Large intestine (tissue), 3 donors: ENCODE measurements around the gene FAM13C. TPM values are rescaled to one million over a fixed set of nuclear protein-coding genes. Genes with fewer than 3 reads are reported as not detected.

ENCODE experiments used
- DNase-seq, 2 donors: peaks; one replicate each; pipeline versions ENCODE4 v3.0.0 to v3.0.0-alpha.2; 2013
- H3K27ac ChIP-seq: one replicate; pipeline ENCODE4 v1.5.1; 2013; ENCODE audit warnings: low read length
- H3K27me3 ChIP-seq: 2 replicates; pipeline ENCODE4 v1.6.1; 2013; ENCODE audit warnings: low read length; ENCODE audit not compliant: control insufficient read depth, insufficient read depth
- H3K36me3 ChIP-seq: 2 replicates; pipeline ENCODE4 v1.6.1; 2013; ENCODE audit warnings: low read length; ENCODE audit not compliant: control insufficient read depth, insufficient read depth
- H3K4me1 ChIP-seq: one replicate; pipeline ENCODE4 v1.6.1; 2013; ENCODE audit warnings: low read length; ENCODE audit not compliant: control insufficient read depth, insufficient read depth
- H3K4me3 ChIP-seq: one replicate; pipeline ENCODE4 v1.5.1; 2013; ENCODE audit warnings: low read length
- H3K9me3 ChIP-seq: one replicate; pipeline ENCODE4 v1.6.1; 2013; ENCODE audit warnings: mild to moderate bottlenecking, low read depth, low read length, moderate library complexity; ENCODE audit not compliant: control insufficient read depth
- WGBS: methylation state at CpG from one replicate; pipeline ENCODE4 v1.1.5; 2013; ENCODE audit warnings: low lambda C conversion rate; ENCODE audit not compliant: insufficient coverage; 5-methylcytosine and 5-hydroxymethylcytosine counted together
- polyA plus RNA-seq: library from polyadenylated mRNA; unstranded; fragments of 120-200 nt; gene quantifications from one replicate; pipeline ENCODE4 v1.2.1, GENCODE V29; 2013

The FAM13C gene
- polyA plus RNA-seq, 1 donor, result 5.7 TPM

DNA sequence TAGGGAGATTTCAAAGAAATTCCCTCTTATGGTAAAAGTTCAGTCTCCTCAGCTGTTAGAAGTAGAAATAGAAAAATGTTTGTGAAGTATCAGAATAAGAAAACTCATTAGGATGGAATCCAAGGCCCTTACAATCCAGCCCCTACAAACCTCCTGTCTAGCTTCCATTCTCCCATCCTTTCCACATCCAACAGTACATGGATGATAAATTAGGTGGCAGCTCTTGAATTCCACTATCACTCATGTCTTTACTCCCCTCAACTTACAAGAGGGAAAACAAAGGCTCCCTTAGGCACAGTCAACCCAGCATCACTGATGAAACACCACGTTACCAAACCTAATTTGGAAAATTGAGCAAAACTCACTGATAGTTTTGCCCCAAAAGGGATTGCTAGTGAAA is 23.0 kb downstream of the FAM13C start:
- Histone ChIP-seq H3K27me3 (no peaks in the 10 kb centered on the region), H3K4me1 (no peaks in the 10 kb centered on the region), H3K36me3 (no peaks in the 10 kb centered on the region), H3K4me3 (no peak overlapping the region), H3K27ac (no peak overlapping the region), H3K9me3 (no peaks in the 10 kb centered on the region)
- DNase-seq, result no peak
- no CpG with 5 or more reads among the region's 1 CpG for WGBS

GRCh38 chr10:59337201-59337652 is 25.1 kb downstream of the FAM13C start:
- no peaks in the 10 kb centered on the region for H3K4me1 ChIP-seq
- no peak overlapping the region for H3K4me3 ChIP-seq
- no peak overlapping the region for H3K27ac ChIP-seq
- DNase-seq, result peak in 1 of 2 donors; percentile 19
- no peaks in the 10 kb centered on the region for H3K36me3 ChIP-seq
- H3K9me3 ChIP-seq, result no peaks in the 10 kb centered on the region
- H3K27me3 ChIP-seq, result no peaks in the 10 kb centered on the region

DNA sequence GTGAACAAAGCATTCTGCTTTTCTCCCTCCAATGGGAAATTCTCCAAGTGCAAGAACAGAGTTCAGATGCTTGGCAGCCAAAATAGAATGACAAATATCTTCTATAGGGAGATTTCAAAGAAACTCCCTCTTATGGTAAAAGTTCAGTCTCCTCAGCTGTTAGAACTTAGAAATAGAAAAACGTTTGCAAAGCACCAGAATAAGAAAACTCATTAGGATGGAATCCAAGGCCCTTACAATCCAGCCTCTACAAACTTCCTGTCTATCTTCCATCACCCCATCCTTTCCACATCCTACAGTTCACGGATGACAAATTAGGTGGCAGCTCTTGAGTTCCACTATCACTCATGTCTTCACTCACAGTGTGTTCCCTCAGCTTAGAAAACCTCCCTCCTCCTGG is 25.7 kb downstream of the FAM13C start:
- no peaks in the 10 kb centered on the region for H3K4me1 ChIP-seq
- no peak overlapping the region for H3K27ac ChIP-seq
- no CpG with 5 or more reads among the region's 2 CpGs for WGBS

DNA sequence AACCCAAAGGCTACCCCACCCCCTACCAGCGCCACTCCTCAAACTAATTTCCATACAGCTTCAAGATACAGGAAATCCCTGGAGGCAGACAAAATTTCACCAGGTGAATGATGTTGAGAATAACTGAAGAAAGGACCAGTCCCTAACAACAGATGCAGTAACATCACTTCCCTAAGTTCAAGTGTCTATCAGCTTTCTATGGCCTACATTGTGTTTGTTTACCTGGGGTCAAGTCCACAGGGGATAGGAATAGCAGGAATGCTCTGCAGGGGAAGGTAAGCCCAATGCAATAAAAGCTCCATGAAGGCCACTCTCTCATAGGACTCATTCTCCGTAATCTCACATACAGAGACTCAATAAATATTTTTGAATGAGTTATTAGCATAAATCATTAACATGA is 26.9 kb downstream of the FAM13C start:
- WGBS, result no CpG with 5 or more reads among the region's 2 CpGs
- no peak overlapping the region for H3K27ac ChIP-seq

More for the DNA sequence above, 25.7 kb downstream of the FAM13C start:
- no peaks in the 10 kb centered on the region for H3K9me3 ChIP-seq
- no peaks in the 10 kb centered on the region for H3K27me3 ChIP-seq
- DNase-seq, result peak; percentile 20 to 26
- no peak overlapping the region for H3K4me3 ChIP-seq
- H3K36me3 ChIP-seq, result no peaks in the 10 kb centered on the region

DNA sequence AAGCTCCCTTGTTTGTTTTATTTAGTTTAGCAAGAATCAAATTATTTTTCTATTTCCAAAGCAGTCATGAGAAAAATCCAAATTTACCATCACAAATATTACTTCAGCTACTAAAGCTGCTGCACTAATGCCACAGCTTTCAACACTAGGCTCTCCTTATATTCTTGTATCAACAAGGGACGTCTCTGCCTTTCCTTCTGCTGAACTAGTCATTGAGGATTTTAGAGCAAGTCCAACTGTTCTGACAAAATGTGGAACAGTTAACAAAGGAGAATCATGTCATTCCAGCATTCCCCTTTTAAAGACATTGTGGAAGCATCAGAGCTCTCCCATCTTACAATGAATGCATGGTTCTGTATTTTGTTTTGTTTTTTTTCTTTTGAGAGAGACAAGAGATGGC is 28.6 kb downstream of the FAM13C start:
- H3K4me3 ChIP-seq, result no peak overlapping the region
- no peak overlapping the region for H3K27ac ChIP-seq
- H3K9me3 ChIP-seq, result no peaks in the 10 kb centered on the region
- no peaks in the 10 kb centered on the region for H3K4me1 ChIP-seq
- WGBS, result no CpG with 5 or more reads among the region's 1 CpG
- no peak for DNase-seq
- H3K27me3 ChIP-seq, result no peaks in the 10 kb centered on the region
- no peaks in the 10 kb centered on the region for H3K36me3 ChIP-seq

More for the DNA sequence above, 26.9 kb downstream of the FAM13C start:
- Histone ChIP-seq H3K27me3 (no peaks in the 10 kb centered on the region), H3K9me3 (no peaks in the 10 kb centered on the region), H3K4me1 (no peaks in the 10 kb centered on the region), H3K36me3 (no peaks in the 10 kb centered on the region), H3K4me3 (no peak overlapping the region)
- no peak for DNase-seq

GRCh38 chr10:59332581-59332980 is 29.8 kb downstream of the FAM13C start:
- Histone ChIP-seq H3K27me3 (no peaks in the 10 kb centered on the region), H3K36me3 (no peaks in the 10 kb centered on the region), H3K4me1 (no peaks in the 10 kb centered on the region), H3K4me3 (no peak overlapping the region), H3K9me3 (no peaks in the 10 kb centered on the region), H3K27ac (no peak overlapping the region)
- no peak for DNase-seq

DNA sequence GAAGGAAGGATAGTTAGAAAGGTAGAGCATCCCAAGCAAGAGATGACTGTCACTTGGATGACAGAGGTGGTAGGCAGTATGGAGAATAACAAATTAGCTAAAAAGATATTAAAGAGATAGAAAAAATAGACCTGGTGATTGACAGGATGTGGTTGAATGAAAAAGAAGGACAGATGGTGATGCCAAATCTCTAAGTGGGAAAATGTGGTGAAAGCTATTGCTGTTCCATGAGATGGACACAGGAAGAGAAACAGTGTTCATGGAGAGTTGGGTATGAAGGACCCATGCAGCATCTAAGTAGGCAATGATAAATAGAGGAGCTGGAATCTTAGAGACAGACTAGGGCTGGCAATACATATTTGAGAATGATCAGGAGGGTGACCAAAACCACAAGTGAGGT is 30.7 kb downstream of the FAM13C start:
- H3K27ac ChIP-seq, result no peak overlapping the region
- no peaks in the 10 kb centered on the region for H3K36me3 ChIP-seq
- no peaks in the 10 kb centered on the region for H3K4me1 ChIP-seq
- H3K27me3 ChIP-seq, result no peaks in the 10 kb centered on the region
- no peak for DNase-seq
- no peaks in the 10 kb centered on the region for H3K9me3 ChIP-seq
- H3K4me3 ChIP-seq, result no peak overlapping the region

- Histone ChIP-seq H3K4me3 (no peak overlapping the region), H3K27ac (no peak overlapping the region), H3K36me3 (no peaks in the 10 kb centered on the region), H3K27me3 (no peaks in the 10 kb centered on the region), H3K9me3 (no peaks in the 10 kb centered on the region), H3K4me1 (peaks cover 6% of the 10 kb centered on the region)
- no peak for DNase-seq
These were observed 37.2 kb downstream of the FAM13C start for GRCh38 chr10:59325116-59325515.

GRCh38 chr10:59324597-59324996 is 37.8 kb downstream of the FAM13C start:
- H3K27me3 ChIP-seq, result no peaks in the 10 kb centered on the region
- H3K36me3 ChIP-seq, result no peaks in the 10 kb centered on the region
- no peak for DNase-seq
- no peaks in the 10 kb centered on the region for H3K9me3 ChIP-seq
- peaks cover 6% of the 10 kb centered on the region for H3K4me1 ChIP-seq
- H3K4me3 ChIP-seq, result no peak overlapping the region
- no peak overlapping the region for H3K27ac ChIP-seq

DNA sequence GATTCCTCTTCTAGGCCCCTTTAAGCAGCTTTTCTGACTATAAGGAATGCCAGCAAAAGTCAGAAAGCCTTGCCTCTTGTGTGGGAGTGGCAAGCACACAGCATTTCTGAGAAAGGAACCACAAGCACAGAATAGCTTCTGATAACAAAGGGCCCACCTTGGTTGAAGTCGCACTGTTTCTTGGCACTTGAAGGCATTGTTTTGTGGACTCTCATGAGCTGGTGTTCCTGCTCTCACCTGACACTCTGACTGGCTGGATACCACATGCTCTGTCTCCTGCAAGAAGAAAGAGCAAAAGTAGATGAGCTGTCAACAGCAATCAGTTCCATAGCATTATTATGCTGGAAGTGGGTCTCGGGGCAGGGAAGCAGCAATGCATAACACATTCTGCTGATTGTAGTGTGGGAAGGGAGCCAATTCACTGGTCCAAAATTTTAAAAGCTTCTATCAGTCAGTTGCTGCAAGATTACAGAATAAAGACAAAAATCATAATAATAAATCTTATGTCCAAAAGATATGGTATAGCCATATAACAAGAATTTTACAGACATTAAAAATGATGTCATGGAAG is 38.4 kb downstream of the FAM13C start:
- Histone ChIP-seq H3K9me3 (no peaks in the 10 kb centered on the region), H3K27ac (no peak overlapping the region), H3K36me3 (no peaks in the 10 kb centered on the region), H3K27me3 (no peaks in the 10 kb centered on the region), H3K4me3 (no peak overlapping the region), H3K4me1 (peaks cover 6% of the 10 kb centered on the region)
- no CpG with 5 or more reads among the region's 2 CpGs for whole genome bisulfite sequencing
- no peak for DNase-seq

DNA sequence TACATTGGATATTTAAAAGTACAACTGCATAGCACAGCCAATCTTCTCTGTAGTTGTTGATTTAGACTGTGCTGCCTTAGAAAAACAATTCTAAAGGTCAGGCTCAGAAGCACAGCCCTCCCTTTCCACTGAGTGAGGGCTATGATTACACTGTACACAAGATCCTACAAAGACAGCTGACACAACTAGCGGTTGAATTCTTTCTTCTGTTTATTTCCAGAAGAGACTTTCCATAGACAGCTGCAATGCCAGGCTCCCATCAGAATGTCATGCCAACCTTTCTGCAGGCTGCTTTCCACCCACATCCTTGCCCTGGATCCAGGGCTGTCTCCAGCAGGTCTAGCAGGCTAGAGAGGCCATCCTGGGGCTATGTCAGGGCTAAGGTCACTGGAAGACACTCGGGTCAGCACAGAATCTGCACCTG is 39.3 kb downstream of the FAM13C start:
- no peak overlapping the region for H3K27ac ChIP-seq
- H3K27me3 ChIP-seq, result no peaks in the 10 kb centered on the region
- H3K36me3 ChIP-seq, result no peaks in the 10 kb centered on the region
- DNase-seq, result peak in 1 of 2 donors; percentile 29
- peaks cover 6% of the 10 kb centered on the region for H3K4me1 ChIP-seq
- H3K4me3 ChIP-seq, result no peak overlapping the region
- H3K9me3 ChIP-seq, result no peaks in the 10 kb centered on the region
- WGBS, result no CpG with 5 or more reads among the region's 2 CpGs
